NCI-H526 treated with DMSO at 0.1 percent for 48 hours (cell line): ENCODE data around the gene PHF20.
A peak's percentile ranks its signal among the peaks of the same experiment; 100 is the strongest.
"Not testable (repeated sequence)": the region's sequence is repeated elsewhere in the genome, so short reads cannot be mapped to it uniquely, and the experiment has no call there.

Experiments used
- DNase-seq: peaks from one replicate; lab custom pipeline; 2025; lab: John Stamatoyannopoulos, UW

The PHF20 gene

GRCh38 chr20:35739294-35740163 lies 32.3 kb upstream of the PHF20 start:
- DNase-seq, result no peak

GRCh38 chr20:35741892-35742740 lies 29.7 kb upstream of the PHF20 start, which contains the start of gene RBM39:
Gene RBM39, minus strand, starts transcription at chr20:35742260. Its CDS starts 1,386 bp downstream, at chr20:35740874.
- DNase-seq, result peak; percentile 99

GRCh38 chr20:35742741-35743523 lies 28.9 kb upstream of the PHF20 start:
- DNase-seq, result no peak

GRCh38 chr20:35743693-35744491 lies 27.9 kb upstream of the PHF20 start:
- no peak for DNase-seq

- not testable (repeated sequence) for DNase-seq
Observed at GRCh38 chr20:35744492-35744841, 27.3 kb upstream of the PHF20 start.

GRCh38 chr20:35750611-35751010 lies 21.2 kb upstream of the PHF20 start:
- DNase-seq, result no peak

- no peak for DNase-seq
Observed at GRCh38 chr20:35756404-35756803, 15.4 kb upstream of the PHF20 start.

GRCh38 chr20:35757098-35757705 lies 14.6 kb upstream of the PHF20 start:
- no peak for DNase-seq

- DNase-seq, result not testable (repeated sequence)
Observed at GRCh38 chr20:35761548-35761947, 10.3 kb upstream of the PHF20 start.

GRCh38 chr20:35762461-35762860 lies 9.4 kb upstream of the PHF20 start:
- no peak for DNase-seq

GRCh38 chr20:35764936-35765335 lies 6.9 kb upstream of the PHF20 start:
- DNase-seq, result not testable (repeated sequence)

GRCh38 chr20:35766843-35767242 lies 5.0 kb upstream of the PHF20 start:
- DNase-seq, result no peak

- DNase-seq, result no peak
Observed at GRCh38 chr20:35767683-35768481, 3.9 kb upstream of the PHF20 start.

GRCh38 chr20:35768731-35769664 lies 2.8 kb upstream of the PHF20 start:
- no peak for DNase-seq

GRCh38 chr20:35771367-35771688 lies 487 bp upstream of the PHF20 start:
- DNase-seq, result no peak

- DNase-seq, result no peak
Observed at GRCh38 chr20:35772563-35773058, 796 bp downstream of the PHF20 start.

GRCh38 chr20:35773154-35773751 lies 1.4 kb downstream of the PHF20 start:
- no peak for DNase-seq

- no peak for DNase-seq
Observed at GRCh38 chr20:35774391-35774790, 2.6 kb downstream of the PHF20 start.
